Right atrium auricular region (tissue), 2 donors: ENCODE data around the gene EIF3A. TPM values are rescaled to one million over a fixed set of nuclear protein-coding genes. Genes with fewer than 3 reads are reported as not detected.

Source experiments
- DNase-seq: peaks from one replicate; pipeline ENCODE4 v3.0.0-alpha.2; 2019; ENCODE audit warnings: low spot score
- H3K27ac ChIP-seq, 2 donors: fragments of 200-600 bp; sonication (generic); 1 replicate in 1 of 2; 2 replicates in 1 of 2; pipeline ENCODE4 v1.5.1; 2016 to 2019
- H3K27me3 ChIP-seq, 2 donors: fragments of 200-600 bp; sonication (generic); one replicate each; pipeline versions ENCODE4 v1.5.1 to v1.6.0; 2017 to 2019
- H3K36me3 ChIP-seq: fragments of 200-600 bp; sonication (generic); one replicate; pipeline ENCODE4 v1.5.1; 2016
- H3K4me1 ChIP-seq, 2 donors: fragments of 200-600 bp; sonication (generic); one replicate each; pipeline versions ENCODE4 v1.5.1 to v1.6.0; 2017 to 2019
- H3K4me3 ChIP-seq, 2 donors: fragments of 200-600 bp; sonication (generic); 1 replicate in 1 of 2; 2 replicates in 1 of 2; pipeline ENCODE4 v1.5.1; 2017 to 2019; ENCODE audit warnings: mild to moderate bottlenecking in 1 of 2, moderate library complexity in 1 of 2
- H3K9me3 ChIP-seq, 2 donors: fragments of 200-600 bp; sonication (generic); one replicate each; pipeline ENCODE4 v1.5.1; 2019
- CTCF ChIP-seq, 2 donors: fragments of 200-600 bp; sonication (generic); IDR thresholded peaks; one replicate each; pipeline ENCODE4 v1.5.1; 2019; ENCODE audit warnings: antibody characterized with exemption in 2 of 2
- total RNA-seq, 2 donors: library from RNA; depleted of rRNA; stranded (reverse); fragments of >200 nt; gene quantifications; one replicate each; pipeline ENCODE4 v1.1.0, GENCODE V29; 2016

Gene EIF3A
- total RNA-seq, 2 donors from 2014 or later = 69.8 to 76.9 TPM

- H3K36me3 ChIP-seq = no peaks in the 10 kb centered on the region
- no peaks in the 10 kb centered on the region for H3K4me1 ChIP-seq
- DNase-seq = no peak
- no peaks in the 10 kb centered on the region for H3K27me3 ChIP-seq
- H3K27ac ChIP-seq = no peak overlapping the region
- no peak overlapping the region for H3K4me3 ChIP-seq
- TF ChIP-seq CTCF (IDR thresholded peaks at IDR 0.05) = no peak
- peaks cover 0 to 3% of the 10 kb centered on the region in 2 donors for H3K9me3 ChIP-seq
These were observed 86.3 kb downstream of the EIF3A start for GRCh38 chr10:118994321-118994720.

GRCh38 chr10:118993214-118993613 is 87.4 kb downstream of the EIF3A start:
- no peak for TF ChIP-seq CTCF (IDR thresholded peaks at IDR 0.05)
- peaks cover 0 to 5% of the 10 kb centered on the region in 2 donors for H3K9me3 ChIP-seq
- no peak for DNase-seq
- H3K4me3 ChIP-seq = no peak overlapping the region
- H3K4me1 ChIP-seq = no peaks in the 10 kb centered on the region
- H3K27me3 ChIP-seq = no peaks in the 10 kb centered on the region
- no peak overlapping the region for H3K27ac ChIP-seq
- no peaks in the 10 kb centered on the region for H3K36me3 ChIP-seq

- no peaks in the 10 kb centered on the region for H3K36me3 ChIP-seq
- H3K9me3 ChIP-seq = peaks cover 0 to 5% of the 10 kb centered on the region in 2 donors
- TF ChIP-seq CTCF (IDR thresholded peaks at IDR 0.05) = no peak
- no peak overlapping the region for H3K27ac ChIP-seq
- H3K4me3 ChIP-seq = no peak overlapping the region
- no peak for DNase-seq
- H3K27me3 ChIP-seq = no peaks in the 10 kb centered on the region
- H3K4me1 ChIP-seq = no peaks in the 10 kb centered on the region
These were observed 88.1 kb downstream of the EIF3A start for GRCh38 chr10:118992496-118992895.

GRCh38 chr10:118990326-118990725 is 90.3 kb downstream of the EIF3A start:
- no peak overlapping the region for H3K4me3 ChIP-seq
- H3K27ac ChIP-seq = no peak overlapping the region
- no peaks in the 10 kb centered on the region for H3K4me1 ChIP-seq
- no peak for TF ChIP-seq CTCF (IDR thresholded peaks at IDR 0.05)
- H3K9me3 ChIP-seq = peaks cover 0 to 17% of the 10 kb centered on the region in 2 donors
- no peaks in the 10 kb centered on the region for H3K27me3 ChIP-seq
- H3K36me3 ChIP-seq = no peaks in the 10 kb centered on the region
- no peak for DNase-seq

- no peak overlapping the region for H3K4me3 ChIP-seq
- no peak overlapping the region for H3K27ac ChIP-seq
- no peaks in the 10 kb centered on the region for H3K27me3 ChIP-seq
- no peaks in the 10 kb centered on the region for H3K4me1 ChIP-seq
- H3K36me3 ChIP-seq = no peaks in the 10 kb centered on the region
- TF ChIP-seq CTCF (IDR thresholded peaks at IDR 0.05) = no peak
- peaks cover 0 to 21% of the 10 kb centered on the region in 2 donors for H3K9me3 ChIP-seq
- no peak for DNase-seq
These were observed 93.5 kb downstream of the EIF3A start for GRCh38 chr10:118986815-118987790.
